Measurements from ENCODE around the gene SYS1. TPM values are rescaled to one million over a fixed set of nuclear protein-coding genes. Genes with fewer than 3 reads are reported as not detected.

SYS1 gene
- total RNA-seq, 6 donors from 2014 or later, result 31.0 to 61.4 (median 50.7) TPM

DNA sequence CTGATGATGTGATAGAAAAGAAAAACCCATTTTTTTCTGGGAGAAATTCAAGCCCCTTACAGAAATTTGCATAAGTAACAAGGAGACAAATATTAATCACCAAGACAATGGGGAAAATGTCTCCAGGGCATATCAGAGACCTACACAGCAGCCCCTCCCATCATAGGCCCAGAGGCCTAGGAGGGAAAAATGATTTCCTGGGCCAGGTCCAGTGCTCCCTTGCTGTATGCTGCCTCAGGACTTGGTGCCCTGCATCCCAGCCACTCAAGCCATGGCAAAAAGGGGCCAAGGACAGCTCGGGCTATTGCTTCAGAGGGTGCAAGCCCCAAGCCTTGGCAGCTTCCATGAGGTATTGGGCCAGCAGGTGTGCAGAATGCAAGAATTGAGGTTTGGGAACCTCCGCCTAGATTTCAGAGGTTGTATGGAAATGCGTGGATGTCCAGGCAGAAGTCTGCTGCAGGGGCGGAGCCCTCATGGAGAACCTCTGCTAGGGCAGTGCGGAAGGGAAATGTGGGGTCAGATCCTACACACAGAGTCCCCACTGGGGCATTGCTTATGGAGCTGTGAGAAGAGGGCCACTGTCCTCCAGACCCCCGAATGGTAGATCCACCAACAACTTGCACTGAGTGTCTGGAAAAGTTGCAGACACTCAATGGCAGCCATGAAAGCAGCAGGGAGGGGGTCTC is 37.5 kb downstream of the SYS1 start:
- Histone ChIP-seq H3K4me1 (peaks cover 0 to 3% (median 2%) of the 10 kb centered on the region in 4 donors), H3K36me3 (no peaks in the 10 kb centered on the region), H3K27me3 (no peaks in the 10 kb centered on the region), H3K4me3 (no peak overlapping the region), H3K9me3 (peaks cover 0 to 11% (median 8%) of the 10 kb centered on the region in 4 donors), H3K27ac (no peak overlapping the region)
- WGBS, 2 donors, result 90 to 96% methylated on average over 6 of the region's 6 CpGs
- DNase-seq (no peak), ATAC-seq (ENCODE audit: low FRiP score in 2 of 2) (no peak)
- TF ChIP-seq EP300 (IDR thresholded peaks at IDR 0.05), result no peak
- no peak for TF ChIP-seq CTCF (IDR thresholded peaks at IDR 0.05)
- TF ChIP-seq POLR2AphosphoS5 (IDR thresholded peaks at IDR 0.05), result no peak
- no peak for TF ChIP-seq POLR2A (IDR thresholded peaks at IDR 0.05)

DNA sequence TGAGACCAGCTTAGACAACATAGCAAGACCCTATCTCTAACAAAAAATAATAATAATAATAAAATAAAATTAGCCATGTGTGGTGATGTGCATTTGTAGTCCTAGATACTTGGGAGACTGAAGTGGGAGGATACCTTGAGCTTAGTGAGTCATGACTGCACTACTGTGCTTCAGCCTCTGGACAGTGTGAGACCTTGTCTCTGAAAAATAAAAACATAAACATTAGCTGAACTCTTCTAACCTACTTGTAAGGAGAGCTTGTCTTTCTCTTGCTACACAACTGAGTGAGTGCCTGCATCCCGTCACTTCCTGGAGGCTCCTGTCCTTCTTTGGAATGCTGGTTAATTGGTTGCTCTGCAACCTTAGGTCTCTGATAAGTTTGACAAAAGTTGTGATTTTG is 40.0 kb downstream of the SYS1 start:
- no peak for TF ChIP-seq POLR2AphosphoS5 (IDR thresholded peaks at IDR 0.05)
- TF ChIP-seq EP300 (IDR thresholded peaks at IDR 0.05), result no peak
- no peak for TF ChIP-seq CTCF (IDR thresholded peaks at IDR 0.05)
- no peak for TF ChIP-seq POLR2A (IDR thresholded peaks at IDR 0.05)
- DNase-seq (no peak), ATAC-seq (ENCODE audit: low FRiP score in 2 of 2) (no peak)
- Histone ChIP-seq H3K4me3 (no peak overlapping the region), H3K27me3 (no peaks in the 10 kb centered on the region), H3K27ac (no peak overlapping the region), H3K4me1 (peaks cover 7 to 14% (median 10%) of the 10 kb centered on the region in 4 donors), H3K9me3 (peaks cover 0 to 11% (median 8%) of the 10 kb centered on the region in 4 donors), H3K36me3 (no peaks in the 10 kb centered on the region)
- WGBS, 2 donors, result 96 to 100% methylated on average over 1 of the region's 1 CpG

DNA sequence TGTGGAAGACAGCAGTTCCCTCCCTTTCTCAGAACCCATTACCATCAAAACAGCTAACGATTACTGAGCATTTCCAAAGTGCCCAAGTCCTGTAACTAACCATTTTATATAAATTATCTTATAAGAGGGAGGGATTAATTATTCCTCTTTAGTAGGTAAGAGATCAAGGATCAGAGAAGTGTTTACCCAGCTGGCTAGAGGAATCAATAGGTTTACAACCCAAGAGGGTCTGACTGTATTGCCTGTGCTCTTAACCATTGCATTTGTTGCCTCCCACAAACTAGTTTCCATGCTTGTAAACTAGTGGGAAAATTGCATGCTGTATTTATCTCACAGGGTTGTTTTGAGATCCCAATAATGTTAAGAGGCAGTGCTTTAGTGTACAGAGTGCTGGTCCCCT is 41.5 kb downstream of the SYS1 start:
- TF ChIP-seq POLR2A (IDR thresholded peaks at IDR 0.05) (no peak), CTCF (IDR thresholded peaks at IDR 0.05) (no peak), EP300 (IDR thresholded peaks at IDR 0.05) (no peak), POLR2AphosphoS5 (IDR thresholded peaks at IDR 0.05) (no peak)
- ATAC-seq (ENCODE audit: low FRiP score in 2 of 2) (no peak), DNase-seq (no peak)
- H3K36me3 ChIP-seq, result peaks cover 0 to 9% (median 1%) of the 10 kb centered on the region in 4 donors
- H3K4me1 ChIP-seq, result peaks cover 13 to 18% (median 15%) of the 10 kb centered on the region in 4 donors
- 60 to 70% methylated on average over 1 of the region's 1 CpG for WGBS, 2 donors
- H3K9me3 ChIP-seq, result peaks cover 0 to 11% (median 8%) of the 10 kb centered on the region in 4 donors
- H3K27ac ChIP-seq, result no peak overlapping the region
- H3K27me3 ChIP-seq, result no peaks in the 10 kb centered on the region
- H3K4me3 ChIP-seq, result no peak overlapping the region

- WGBS, 2 donors, result 2 to 9% methylated on average over 19 to 24 of the region's 49 CpGs
- H3K4me3 ChIP-seq, result peak overlapping the region; percentile 60 to 87 (median 76)
- peaks cover 0 to 5% (median 3%) of the 10 kb centered on the region in 4 donors for H3K9me3 ChIP-seq
- DNase-seq (peak in 1 of 2 donors; percentile 90), ATAC-seq (ENCODE audit: low FRiP score in 2 of 2) (peak; percentile 16 to 69)
- TF ChIP-seq POLR2AphosphoS5 (IDR thresholded peaks at IDR 0.05) (no peak), CTCF (IDR thresholded peaks at IDR 0.05) (no peak), EP300 (IDR thresholded peaks at IDR 0.05) (no peak), POLR2A (IDR thresholded peaks at IDR 0.05) (no peak)
- peaks cover 13 to 18% (median 15%) of the 10 kb centered on the region in 4 donors for H3K4me1 ChIP-seq
- peak overlapping the region; percentile 86 to 94 (median 91) for H3K27ac ChIP-seq
- no peaks in the 10 kb centered on the region for H3K27me3 ChIP-seq
- H3K36me3 ChIP-seq, result peaks cover 0 to 21% (median 11%) of the 10 kb centered on the region in 4 donors
Measured at GRCh38 chr20:45405571-45406259, 42.8 kb downstream of the SYS1 start.
